GM13977 (cell line): Measurements from ENCODE around the gene GRAMD2B.

Source experiments
- DNase-seq: peaks from one replicate; pipeline ENCODE4 v3.0.0; 2012; ENCODE audit warnings: low spot score
- CTCF ChIP-seq: IDR thresholded peaks from 2 replicates; pipeline ENCODE4 v1.5.1; 2012; ENCODE audit warnings: mild to moderate bottlenecking, control low read depth; ENCODE audit not compliant: insufficient read depth; ENCODE audit errors: extremely low read depth, missing control alignments
- in situ Hi-C: fragments of 300-500 bp; cut with MboI; formaldehyde crosslinking; loops from one replicate; pipeline ENCODE4 v1.12.0; 2022; ENCODE audit warnings: low sequenced_read_pairs, low pct_unique_long_range_greater_than_20kb, mixed read lengths, inconsistent platforms; ENCODE audit not compliant: unreplicated experiment

The GRAMD2B gene

GRCh38 chr5:126471875-126472537 lies 48.8 kb downstream of the GRAMD2B start:
- TF ChIP-seq CTCF: no peak
- DNase-seq: no peak
- in situ Hi-C loops: no loop called here

- in situ Hi-C loops: no loop called here
- no peak for TF ChIP-seq CTCF
These were observed 49.3 kb downstream of the GRAMD2B start for GRCh38 chr5:126472538-126472889.

GRCh38 chr5:126477294-126478117 lies 54.3 kb downstream of the GRAMD2B start:
- no peak for TF ChIP-seq CTCF
- DNase-seq: no peak
- in situ Hi-C loops: no loop called here

More at GRCh38 chr5:126472538-126472889, 49.3 kb downstream of the GRAMD2B start:
- DNase-seq: no peak

- in situ Hi-C loops: no loop called here
- no peak for DNase-seq
- no peak for TF ChIP-seq CTCF
These were observed 56.6 kb downstream of the GRAMD2B start for GRCh38 chr5:126479810-126480209.

GRCh38 chr5:126480824-126481223 lies 57.6 kb downstream of the GRAMD2B start:
- TF ChIP-seq CTCF: no peak
- in situ Hi-C loops: no loop called here
- DNase-seq: no peak

- DNase-seq: no peak
- in situ Hi-C loops: no loop called here
- no peak for TF ChIP-seq CTCF
These were observed 58.0 kb downstream of the GRAMD2B start for GRCh38 chr5:126481243-126481642.
